Measurements from ENCODE around the gene REG3G. TPM values are rescaled to one million over a fixed set of nuclear protein-coding genes. Genes with fewer than 3 reads are reported as not detected.
A peak's percentile ranks its signal among the peaks of the same experiment; 100 is the strongest.

The REG3G gene
- total and polyA plus RNA-seq, 2 of the 13 experiments (the other 11 are each of a cell fraction or from before 2014, with no cell fraction given): not detected

- Histone ChIP-seq H3K27ac (ENCODE audit: extremely low read length, insufficient read depth, low read length) (no peak overlapping the region), H2AFZ (ENCODE audit: low read length) (no peak overlapping the region), H3K9me3 (ENCODE audit: low read length) (no peaks in the 10 kb centered on the region), H3K4me3 (replicated peaks in 1 of 3; ENCODE audit: insufficient read depth in 1 of 3, low read depth in 2 of 3, low read length in 3 of 3) (peak overlapping the region in 1 of 3 experiments; percentile 18; a peak in 1 of 6 replicates), H3K79me2 (ENCODE audit: insufficient read depth, low read length) (no peaks in the 10 kb centered on the region), H3K27me3 (ENCODE audit: control insufficient read depth in 1 of 2, insufficient read depth in 2 of 2, low read length in 2 of 2) (peaks cover 6 to 57% of the 10 kb centered on the region in 2 experiments), H3K9ac (ENCODE audit: insufficient read depth, low read depth, low read length) (no peak overlapping the region), H3K4me2 (ENCODE audit: low read depth, low read length) (0 out of 2 replicates have a peak overlapping the region, but pooled peaks have one; percentile 34), H3K36me3 (replicated peaks in 1 of 2; ENCODE audit: control insufficient read depth in 1 of 2, insufficient read depth in 2 of 2, low read length in 2 of 2) (no peaks in the 10 kb centered on the region), H3K4me1 (ENCODE audit: insufficient read depth, low read length) (no peaks in the 10 kb centered on the region), H4K20me1 (ENCODE audit: insufficient read depth, low read length) (no peaks in the 10 kb centered on the region)
- ChIA-PET CTCF (ENCODE audit: low intra/inter-chr PET ratio, low total read pairs) (interaction anchor here (1.2 to 1.6 kb wide), 2 partner anchors 226 to 895 kb away, joined by 6 read pairs; no protein-coding TSS in a partner anchor), POLR2A (no interaction called here)
- no peak for FAIRE-seq
- intact Hi-C loops (cut with micrococcal nuclease; ENCODE audit: unreplicated experiment) (loop anchor here (1.0 kb wide), 1 partner anchor 894 kb away; no protein-coding TSS in a partner anchor), in situ Hi-C loops (cut with HindIII; ENCODE audit: extremely low pct_ligation_motif_present, low pct_unique_long_range_greater_than_20kb) (loop anchor here (10.0 to 25.0 kb wide), 2 partner anchors 631 to 892 kb away; no protein-coding TSS in a partner anchor)
- 19% methylated on average over 34 of the region's 45 CpGs for WGBS (ENCODE audit: low lambda C conversion rate)
- no peak for DNase-seq (ENCODE audit: low spot score)
- BruUV-seq (replicated peaks): no TSS peak
- peak; percentile 74 for ATAC-seq
- TF ChIP-seq GABPB1 (CRISPR knock-in tag; IDR thresholded peaks at IDR 0.05) (0 out of 2 replicates have a peak, but pooled peaks have one; percentile 17), CENPT (CRISPR knock-in tag; IDR thresholded peaks at IDR 0.05; ENCODE audit: low read depth) (no peak), ZNF713 (CRISPR knock-in tag; IDR thresholded peaks at IDR 0.05) (no peak), PHF20 (CRISPR knock-in tag; IDR thresholded peaks at IDR 0.05) (no peak), ZBTB7B (CRISPR knock-in tag; IDR thresholded peaks at IDR 0.05) (no peak), EZH2 (conservative IDR thresholded peaks at IDR 0.05; ENCODE audit: low read depth, low read length) (peak; percentile 49; the same call in 1 of the 2 replicates), ZNF484 (CRISPR knock-in tag; IDR thresholded peaks at IDR 0.05; ENCODE audit: borderline replicate concordance, low read depth) (no peak), ZNF10 (CRISPR knock-in tag; IDR thresholded peaks at IDR 0.05; ENCODE audit: borderline replicate concordance, low read depth) (no peak), ATF2 (CRISPR knock-in tag; IDR thresholded peaks at IDR 0.05) (no peak), FOXM1 (CRISPR knock-in tag; IDR thresholded peaks at IDR 0.05) (no peak), NONO (IDR thresholded peaks at IDR 0.05) (no peak), NONO (CRISPR knock-in tag; conservative IDR thresholded peaks at IDR 0.05) (no peak), ZNF362 (CRISPR knock-in tag; IDR thresholded peaks at IDR 0.05; ENCODE audit: borderline replicate concordance) (no peak), PAWR (CRISPR knock-in tag; IDR thresholded peaks at IDR 0.05; ENCODE audit: borderline replicate concordance) (0 out of 2 replicates have a peak, but pooled peaks have one; percentile 41), ZNF878 (CRISPR knock-in tag; IDR thresholded peaks at IDR 0.05) (no peak)
- TF ChIP-seq, protein P1, sequence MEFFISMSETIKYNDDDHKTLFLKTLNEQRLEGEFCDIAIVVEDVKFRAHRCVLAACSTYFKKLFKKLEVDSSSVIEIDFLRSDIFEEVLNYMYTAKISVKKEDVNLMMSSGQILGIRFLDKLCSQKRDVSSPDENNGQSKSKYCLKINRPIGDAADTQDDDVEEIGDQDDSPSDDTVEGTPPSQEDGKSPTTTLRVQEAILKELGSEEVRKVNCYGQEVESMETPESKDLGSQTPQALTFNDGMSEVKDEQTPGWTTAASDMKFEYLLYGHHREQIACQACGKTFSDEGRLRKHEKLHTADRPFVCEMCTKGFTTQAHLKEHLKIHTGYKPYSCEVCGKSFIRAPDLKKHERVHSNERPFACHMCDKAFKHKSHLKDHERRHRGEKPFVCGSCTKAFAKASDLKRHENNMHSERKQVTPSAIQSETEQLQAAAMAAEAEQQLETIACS (CRISPR knock-in tag; IDR thresholded peaks at IDR 0.05): no peak
- TF ChIP-seq, protein P2, sequence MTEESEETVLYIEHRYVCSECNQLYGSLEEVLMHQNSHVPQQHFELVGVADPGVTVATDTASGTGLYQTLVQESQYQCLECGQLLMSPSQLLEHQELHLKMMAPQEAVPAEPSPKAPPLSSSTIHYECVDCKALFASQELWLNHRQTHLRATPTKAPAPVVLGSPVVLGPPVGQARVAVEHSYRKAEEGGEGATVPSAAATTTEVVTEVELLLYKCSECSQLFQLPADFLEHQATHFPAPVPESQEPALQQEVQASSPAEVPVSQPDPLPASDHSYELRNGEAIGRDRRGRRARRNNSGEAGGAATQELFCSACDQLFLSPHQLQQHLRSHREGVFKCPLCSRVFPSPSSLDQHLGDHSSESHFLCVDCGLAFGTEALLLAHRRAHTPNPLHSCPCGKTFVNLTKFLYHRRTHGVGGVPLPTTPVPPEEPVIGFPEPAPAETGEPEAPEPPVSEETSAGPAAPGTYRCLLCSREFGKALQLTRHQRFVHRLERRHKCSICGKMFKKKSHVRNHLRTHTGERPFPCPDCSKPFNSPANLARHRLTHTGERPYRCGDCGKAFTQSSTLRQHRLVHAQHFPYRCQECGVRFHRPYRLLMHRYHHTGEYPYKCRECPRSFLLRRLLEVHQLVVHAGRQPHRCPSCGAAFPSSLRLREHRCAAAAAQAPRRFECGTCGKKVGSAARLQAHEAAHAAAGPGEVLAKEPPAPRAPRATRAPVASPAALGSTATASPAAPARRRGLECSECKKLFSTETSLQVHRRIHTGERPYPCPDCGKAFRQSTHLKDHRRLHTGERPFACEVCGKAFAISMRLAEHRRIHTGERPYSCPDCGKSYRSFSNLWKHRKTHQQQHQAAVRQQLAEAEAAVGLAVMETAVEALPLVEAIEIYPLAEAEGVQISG (CRISPR knock-in tag; IDR thresholded peaks at IDR 0.05): no peak
Observed at GRCh38 chr2:78992807-78993517, 32.5 kb upstream of the REG3G start.

Measured in HepG2 (cell line).